WTC11 (cell line): ENCODE data around the gene NOX3.

Experiments used
- ATF2 ChIP-seq: sonication (generic); formaldehyde crosslinking; IDR thresholded peaks from 2 replicates; pipeline ENCODE4 v1.8.1; 2022; ENCODE audit warnings: low read depth, missing genetic modification reagents, borderline replicate concordance
- ATF3 ChIP-seq: sonication (generic); formaldehyde crosslinking; conservative IDR thresholded peaks from 2 replicates; pipeline ENCODE4 v1.8.1; 2022; ENCODE audit warnings: mild to moderate bottlenecking, missing genetic modification reagents
- CTCF ChIP-seq: fragments of 200-600 bp; IDR thresholded peaks from 2 replicates; pipeline ENCODE4 v1.8.0; 2022; ENCODE audit warnings: antibody characterized with exemption
- ESRRA ChIP-seq: sonication (generic); formaldehyde crosslinking; IDR thresholded peaks from 2 replicates; pipeline ENCODE4 v1.8.1; 2022; ENCODE audit warnings: mild to moderate bottlenecking, missing genetic modification reagents, borderline replicate concordance
- STAT6 ChIP-seq: sonication (generic); formaldehyde crosslinking; conservative IDR thresholded peaks from 2 replicates; pipeline ENCODE4 v1.8.1; 2023; ENCODE audit warnings: mild to moderate bottlenecking, low read depth, missing genetic modification reagents, moderate library complexity
- TP53 ChIP-seq: sonication (generic); formaldehyde crosslinking; IDR thresholded peaks from 2 replicates; pipeline ENCODE4 v1.8.1; 2023; ENCODE audit warnings: mild to moderate bottlenecking, missing genetic modification reagents
- ZNF121 ChIP-seq: sonication (generic); formaldehyde crosslinking; IDR thresholded peaks from 2 replicates; pipeline ENCODE4 v1.8.0; 2023; ENCODE audit warnings: missing genetic modification reagents
- ZNF512 ChIP-seq: sonication (generic); formaldehyde crosslinking; IDR thresholded peaks from 2 replicates; pipeline ENCODE4 v1.8.1; 2022; ENCODE audit warnings: missing genetic modification reagents, borderline replicate concordance

GRCh38 chr6:155349129-155349528, 106.5 kb downstream of the NOX3 start:
- no peak for TF ChIP-seq CTCF
- TF ChIP-seq ZNF512 (CRISPR knock-in tag), result no peak
- no peak for TF ChIP-seq TP53 (CRISPR knock-in tag)
- TF ChIP-seq ZNF121 (CRISPR knock-in tag), result no peak
- TF ChIP-seq ATF2 (CRISPR knock-in tag), result no peak
- TF ChIP-seq ATF3 (CRISPR knock-in tag), result no peak
- no peak for TF ChIP-seq STAT6 (CRISPR knock-in tag)
- no peak for TF ChIP-seq ESRRA (CRISPR knock-in tag)
